Tibial artery (tissue), 4 donors: Measurements from ENCODE around the gene EI24.
"Not testable (repeated sequence)": the region's sequence is repeated elsewhere in the genome, so short reads cannot be mapped to it uniquely, and the experiment has no call there.

Source experiments
- DNase-seq, 2 donors: peaks; one replicate each; pipeline ENCODE4 v3.0.0-alpha.2; 2019
- H3K27ac ChIP-seq, 2 donors: fragments of 200-600 bp; sonication (generic) in 1 of 2; 1 replicate in 1 of 2; 2 replicates in 1 of 2; pipeline ENCODE4 v1.5.1; 2018 to 2019; ENCODE audit warnings: mild to moderate bottlenecking in 1 of 2
- H3K27me3 ChIP-seq, 2 donors: fragments of 200-600 bp; sonication (generic) in 1 of 2; one replicate each; pipeline versions ENCODE4 v1.5.1 to v1.6.0; 2016 to 2019
- H3K36me3 ChIP-seq, 3 donors: fragments of 200-600 bp; sonication (generic) in 2 of 3; one replicate each; pipeline ENCODE4 v1.5.1; 2016 to 2019; ENCODE audit warnings: mild to moderate bottlenecking in 2 of 3
- H3K4me1 ChIP-seq, 4 donors: fragments of 200-600 bp; sonication (generic) in 2 of 4; 1 replicate in 3 of 4; 2 replicates in 1 of 4; pipeline ENCODE4 v1.5.1; 2016 to 2019
- H3K4me3 ChIP-seq, 2 donors: fragments of 200-600 bp; sonication (generic) in 1 of 2; 1 replicate in 1 of 2; 2 replicates in 1 of 2; pipeline ENCODE4 v1.5.1; 2018 to 2019; ENCODE audit warnings: mild to moderate bottlenecking in 2 of 2
- H3K9me3 ChIP-seq, 3 donors: fragments of 200-600 bp; sonication (generic) in 1 of 3; one replicate each; pipeline ENCODE4 v1.5.1; 2016 to 2019
- intact Hi-C: fragments of 100-400 bp; cut with DNase I; formaldehyde crosslinking; loops from one replicate; pipeline ENCODE4 v1.15.0; 2023; ENCODE audit warnings: low total_unique reads
- TF ChIP-seq, protein P1 (sequence below), 2 experiments: fragments of 200-600 bp in 1 of 2; fragments of 450-650 bp in 1 of 2; IDR thresholded peaks; one replicate each; pipeline ENCODE4 v1.5.1; 2017 to 2019; ENCODE audit warnings: antibody characterized with exemption in 2 of 2, mild to moderate bottlenecking in 1 of 2, moderate library complexity in 1 of 2

The EI24 gene

DNA sequence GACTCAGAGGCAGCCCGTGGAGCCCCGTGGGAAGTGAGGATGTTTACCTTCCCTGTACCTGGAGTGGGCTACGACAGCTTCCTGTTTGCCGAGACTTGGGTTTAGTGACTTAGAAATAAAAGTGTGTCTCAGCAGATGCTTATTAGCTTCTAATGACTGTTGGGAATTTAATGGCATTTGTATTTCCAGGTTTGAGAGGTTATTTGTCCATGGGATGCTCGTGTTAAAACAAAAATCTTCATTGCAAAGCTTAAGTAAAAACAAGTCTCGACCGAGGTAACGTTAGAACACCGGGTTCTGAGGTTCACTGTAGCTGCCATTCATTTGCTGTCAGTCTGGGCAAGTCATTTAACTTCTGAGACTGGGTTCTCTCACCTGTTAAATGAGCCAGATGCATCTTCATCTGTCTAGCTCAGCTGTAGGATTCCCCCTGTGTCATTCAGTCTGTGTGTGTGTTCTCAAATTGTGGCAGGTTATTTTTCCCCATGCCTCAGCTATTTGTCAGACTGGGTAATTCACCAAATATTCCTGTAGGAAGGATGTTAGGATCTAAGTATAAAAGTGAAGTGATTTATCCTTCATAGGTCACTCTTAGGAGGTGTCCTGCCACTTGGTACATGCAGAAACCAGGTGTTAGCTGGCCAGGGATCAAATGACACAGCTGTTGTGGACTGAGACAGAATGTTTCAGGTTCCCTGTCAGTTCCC is 791 bp downstream of the EI24 start:
- TF ChIP-seq, protein P1, sequence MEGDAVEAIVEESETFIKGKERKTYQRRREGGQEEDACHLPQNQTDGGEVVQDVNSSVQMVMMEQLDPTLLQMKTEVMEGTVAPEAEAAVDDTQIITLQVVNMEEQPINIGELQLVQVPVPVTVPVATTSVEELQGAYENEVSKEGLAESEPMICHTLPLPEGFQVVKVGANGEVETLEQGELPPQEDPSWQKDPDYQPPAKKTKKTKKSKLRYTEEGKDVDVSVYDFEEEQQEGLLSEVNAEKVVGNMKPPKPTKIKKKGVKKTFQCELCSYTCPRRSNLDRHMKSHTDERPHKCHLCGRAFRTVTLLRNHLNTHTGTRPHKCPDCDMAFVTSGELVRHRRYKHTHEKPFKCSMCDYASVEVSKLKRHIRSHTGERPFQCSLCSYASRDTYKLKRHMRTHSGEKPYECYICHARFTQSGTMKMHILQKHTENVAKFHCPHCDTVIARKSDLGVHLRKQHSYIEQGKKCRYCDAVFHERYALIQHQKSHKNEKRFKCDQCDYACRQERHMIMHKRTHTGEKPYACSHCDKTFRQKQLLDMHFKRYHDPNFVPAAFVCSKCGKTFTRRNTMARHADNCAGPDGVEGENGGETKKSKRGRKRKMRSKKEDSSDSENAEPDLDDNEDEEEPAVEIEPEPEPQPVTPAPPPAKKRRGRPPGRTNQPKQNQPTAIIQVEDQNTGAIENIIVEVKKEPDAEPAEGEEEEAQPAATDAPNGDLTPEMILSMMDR (IDR thresholded peaks at IDR 0.05), result no peak
- H3K4me3 ChIP-seq, result peak overlapping the region; percentile 84 to 88
- intact Hi-C loops, result loop anchor here (10.0 kb wide), 1 partner anchor 75 kb away; the partner anchor contains the start of gene FEZ1

DNA sequence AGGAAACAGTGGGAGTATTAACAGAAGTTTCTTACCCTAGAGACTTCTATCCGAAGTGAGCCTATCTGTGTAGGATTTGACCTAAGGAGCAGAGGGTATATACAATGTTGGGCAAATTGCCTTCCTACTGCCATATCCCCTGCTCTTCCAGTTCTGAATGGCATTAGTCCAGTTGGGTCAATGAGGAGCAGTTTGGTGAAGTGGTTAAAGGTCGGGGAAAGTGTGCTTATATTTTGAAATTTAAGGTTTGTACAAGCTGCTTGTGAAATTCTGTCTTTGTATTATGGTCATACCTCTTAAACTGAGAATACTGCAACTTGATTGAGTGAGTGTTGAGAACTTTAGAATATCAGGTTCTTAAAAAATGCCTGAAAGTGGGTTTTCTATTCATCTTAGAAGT is 1.7 kb downstream of the EI24 start:
- H3K4me1 ChIP-seq, result peaks cover 0 to 22% (median 14%) of the 10 kb centered on the region in 4 donors
- no peak overlapping the region for H3K27ac ChIP-seq
- intact Hi-C loops, result no loop called here
- H3K27me3 ChIP-seq, result no peaks in the 10 kb centered on the region
- H3K9me3 ChIP-seq, result no peaks in the 10 kb centered on the region
- DNase-seq, result no peak
- H3K4me3 ChIP-seq, result no peak overlapping the region
- peaks cover 29 to 31% (median 31%) of the 10 kb centered on the region in 3 donors for H3K36me3 ChIP-seq
- TF ChIP-seq, protein P1 (IDR thresholded peaks at IDR 0.05), result no peak

More for the DNA sequence above, 791 bp downstream of the EI24 start:
- Histone ChIP-seq H3K36me3 (peaks cover 20 to 22% (median 22%) of the 10 kb centered on the region in 3 donors), H3K4me1 (peaks cover 0 to 22% (median 14%) of the 10 kb centered on the region in 4 donors), H3K9me3 (no peaks in the 10 kb centered on the region), H3K27me3 (no peaks in the 10 kb centered on the region), H3K27ac (peak overlapping the region; percentile 83 to 94)
- no peak for DNase-seq

DNA sequence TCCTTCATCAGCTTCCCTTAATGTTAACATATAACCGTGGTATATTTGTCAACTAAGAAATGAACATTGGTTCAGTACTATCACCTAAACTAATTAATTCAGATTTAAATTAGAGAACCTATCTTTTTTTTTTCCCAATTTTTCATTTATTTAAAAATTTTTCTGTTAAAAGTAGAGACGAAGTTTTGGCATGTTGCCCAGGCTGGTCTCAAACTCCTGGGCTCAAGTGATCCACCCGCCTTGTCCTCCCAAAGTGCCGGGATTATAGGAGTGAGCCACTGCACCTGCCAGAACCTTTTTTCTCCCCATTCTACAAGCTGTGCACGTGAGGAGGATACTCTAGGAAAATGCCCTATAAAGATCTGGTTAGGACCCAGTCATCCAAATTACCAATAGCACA is 3.6 kb downstream of the EI24 start:
- Histone ChIP-seq H3K27me3 (no peaks in the 10 kb centered on the region), H3K4me1 (peaks cover 0 to 22% (median 14%) of the 10 kb centered on the region in 4 donors), H3K27ac (no peak overlapping the region), H3K9me3 (no peaks in the 10 kb centered on the region), H3K4me3 (no peak overlapping the region), H3K36me3 (peaks cover 48 to 51% (median 50%) of the 10 kb centered on the region in 3 donors)
- no peak for DNase-seq
- TF ChIP-seq, protein P1 (IDR thresholded peaks at IDR 0.05), result no peak
- intact Hi-C loops, result no loop called here

DNA sequence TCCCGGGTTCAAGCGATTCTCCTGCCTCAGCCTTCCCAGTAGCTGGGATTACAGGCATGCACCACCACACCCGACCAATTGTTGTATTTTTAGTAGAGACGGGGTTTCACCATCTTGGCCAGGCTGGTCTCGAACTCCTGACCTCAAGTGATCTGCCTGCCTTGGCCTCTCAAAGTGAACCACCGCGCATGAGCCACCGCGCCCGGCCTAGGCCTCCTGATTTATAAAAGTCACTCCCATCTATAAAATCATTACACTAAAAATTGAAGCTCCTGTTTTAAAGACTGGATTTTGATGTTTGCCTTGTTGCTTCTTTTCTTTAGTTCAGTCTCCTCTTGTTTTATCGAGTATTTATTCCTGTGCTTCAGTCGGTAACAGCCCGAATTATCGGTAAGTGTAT is 7.9 kb downstream of the EI24 start:
- H3K27ac ChIP-seq, H3K4me1 ChIP-seq, H3K4me3 ChIP-seq, DNase-seq, H3K27me3 ChIP-seq, H3K9me3 ChIP-seq, intact Hi-C loops: not testable (repeated sequence)
- peaks cover 89 to 93% (median 90%) of the 10 kb centered on the region in 3 donors for H3K36me3 ChIP-seq

DNA sequence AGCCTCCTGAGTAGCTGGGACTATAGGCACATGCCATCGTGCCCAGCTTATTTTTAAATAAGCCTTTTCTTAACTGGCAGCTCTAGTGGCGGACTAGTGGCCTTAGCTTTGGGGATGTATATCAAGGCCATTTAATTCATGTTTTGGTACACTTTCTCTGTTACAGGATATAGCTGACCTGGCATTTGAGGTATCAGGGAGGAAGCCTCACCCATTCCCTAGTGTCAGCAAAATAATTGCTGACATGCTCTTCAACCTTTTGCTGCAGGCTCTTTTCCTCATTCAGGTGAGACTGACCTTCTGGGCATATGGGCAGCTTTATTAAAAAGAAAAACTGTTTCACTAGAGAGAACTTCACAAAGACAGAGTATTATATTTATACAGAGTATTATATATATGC is 9.5 kb downstream of the EI24 start:
- peaks cover 97 to 100% (median 98%) of the 10 kb centered on the region in 3 donors for H3K36me3 ChIP-seq
- H3K4me1 ChIP-seq, result no peaks in the 10 kb centered on the region
- DNase-seq, result no peak
- TF ChIP-seq, protein P1 (IDR thresholded peaks at IDR 0.05), result no peak
- H3K9me3 ChIP-seq, result no peaks in the 10 kb centered on the region
- H3K27ac ChIP-seq, result no peak overlapping the region
- H3K27me3 ChIP-seq, result no peaks in the 10 kb centered on the region
- H3K4me3 ChIP-seq, result no peak overlapping the region
- intact Hi-C loops, result no loop called here

DNA sequence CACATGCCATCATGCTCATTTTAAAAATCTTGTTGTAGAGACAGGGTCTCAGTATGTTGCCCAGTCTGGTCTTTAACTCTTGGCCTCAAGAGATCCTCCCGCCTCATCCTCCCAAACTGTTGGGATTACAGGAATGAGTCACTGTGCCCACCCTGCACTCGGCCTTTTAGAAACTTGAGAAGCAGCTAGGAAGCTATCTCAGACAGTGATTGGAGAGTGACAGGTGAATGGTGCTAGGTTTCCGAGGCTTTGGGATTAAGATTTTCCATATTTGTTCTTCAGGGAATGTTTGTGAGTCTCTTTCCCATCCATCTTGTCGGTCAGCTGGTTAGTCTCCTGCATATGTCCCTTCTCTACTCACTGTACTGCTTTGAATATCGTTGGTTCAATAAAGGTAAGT is 10.5 kb downstream of the EI24 start:
- intact Hi-C loops, result no loop called here
- no peak overlapping the region for H3K4me3 ChIP-seq
- H3K27ac ChIP-seq, result no peak overlapping the region
- TF ChIP-seq, protein P1 (IDR thresholded peaks at IDR 0.05), result no peak
- peaks cover 87 to 97% (median 90%) of the 10 kb centered on the region in 3 donors for H3K36me3 ChIP-seq
- H3K9me3 ChIP-seq, result no peaks in the 10 kb centered on the region
- H3K4me1 ChIP-seq, result no peaks in the 10 kb centered on the region
- no peak for DNase-seq
- H3K27me3 ChIP-seq, result no peaks in the 10 kb centered on the region
